AG04449 (cell line): ENCODE results near the gene TBC1D14.

ENCODE experiments used
- CTCF ChIA-PET: fragments of 350-600 bp; formaldehyde crosslinking; extraction: SDS; loops from one replicate; lab custom pipeline; 2021; ENCODE audit warnings: antibody characterized with exemption; lab: Yijun Ruan, JAX
- POLR2A ChIA-PET: fragments of 400-600, 350-600 bp; formaldehyde crosslinking; extraction: SDS; loops from one replicate; lab custom pipeline; 2020; ENCODE audit warnings: antibody characterized with exemption, inconsistent platforms; lab: Yijun Ruan, JAX
- DNase-seq: peaks from one replicate; pipeline ENCODE4 v3.0.0-alpha.2; 2010; ENCODE audit warnings: low read depth, low spot score
- H3K4me3 ChIP-seq: 2 replicates; pipeline ENCODE4 v1.5.1; 2011; ENCODE audit warnings: low read depth, mild to moderate bottlenecking, control low read depth, low read length
- CTCF ChIP-seq: IDR thresholded peaks from one replicate; pipeline ENCODE4 v1.5.1; 2011; ENCODE audit warnings: mild to moderate bottlenecking, moderate library complexity, low read length, control low read depth, inconsistent platforms; ENCODE audit not compliant: insufficient read depth; ENCODE audit errors: missing control alignments

The TBC1D14 gene

GRCh38 chr4:6944301-6945051, 34.9 kb downstream of the TBC1D14 start:
- CTCF ChIA-PET, result interaction anchor here (1.1 to 2.6 kb wide), 2 partner anchors 29 to 34 kb away, joined by 3 to 13 read pairs; no protein-coding TSS in a partner anchor
- TF ChIP-seq CTCF, result no peak
- DNase-seq, result no peak
- no peak overlapping the region for H3K4me3 ChIP-seq
- POLR2A ChIA-PET, result interaction anchor here (0.6 kb wide), 1 partner anchor 304 kb away, joined by 3 read pairs; the partner anchor contains the start of gene MRFAP1

- ChIA-PET POLR2A (interaction anchor here (0.6 kb wide), 1 partner anchor 304 kb away, joined by 3 read pairs; the partner anchor contains the start of gene MRFAP1), CTCF (interaction anchor here (1.1 to 2.6 kb wide), 3 partner anchors 29 to 157 kb away, joined by 3 to 13 read pairs (median 3); no protein-coding TSS in a partner anchor)
- no peak for DNase-seq
- no peak for TF ChIP-seq CTCF
- no peak overlapping the region for H3K4me3 ChIP-seq
These were observed 35.4 kb downstream of the TBC1D14 start for GRCh38 chr4:6945052-6945409.

GRCh38 chr4:6946497-6946896, 36.9 kb downstream of the TBC1D14 start:
- no peak for TF ChIP-seq CTCF
- H3K4me3 ChIP-seq, result no peak overlapping the region
- ChIA-PET POLR2A (no interaction called here), CTCF (interaction anchor here (1.5 kb wide), 1 partner anchor 19 kb away, joined by 3 read pairs; no protein-coding TSS in a partner anchor)
- DNase-seq, result no peak

GRCh38 chr4:6948134-6948460, 38.5 kb downstream of the TBC1D14 start:
- no peak for DNase-seq
- ChIA-PET POLR2A (no interaction called here), CTCF (no interaction called here)
- H3K4me3 ChIP-seq, result no peak overlapping the region
- no peak for TF ChIP-seq CTCF

GRCh38 chr4:6951880-6952381, 42.3 kb downstream of the TBC1D14 start:
- DNase-seq, result no peak
- H3K4me3 ChIP-seq, result no peak overlapping the region
- ChIA-PET POLR2A (no interaction called here), CTCF (interaction anchor here (0.7 to 1.0 kb wide), 2 partner anchors 22 to 119 kb away, joined by 3 to 5 read pairs; no protein-coding TSS in a partner anchor)
- TF ChIP-seq CTCF, result no peak

GRCh38 chr4:6953751-6954380, 44.2 kb downstream of the TBC1D14 start:
- CTCF ChIA-PET, result interaction anchor here (0.7 to 3.8 kb wide), 3 partner anchors 20 to 117 kb away, joined by 3 to 30 read pairs (median 3); no protein-coding TSS in a partner anchor
- H3K4me3 ChIP-seq, result no peak overlapping the region
- POLR2A ChIA-PET, result no interaction called here
- TF ChIP-seq CTCF, result no peak
- DNase-seq, result no peak
